HEK293T (cell line): ENCODE results near the gene WDR3.

ENCODE experiments used
- BHLHE40 ChIP-seq: fragments of 450-650 bp; IDR thresholded peaks from 2 replicates; pipeline ENCODE4 v1.6.1; 2016; ENCODE audit warnings: mild to moderate bottlenecking, moderate library complexity, borderline replicate concordance
- ELF4 ChIP-seq: fragments of 450-650 bp; IDR thresholded peaks from 2 replicates; pipeline ENCODE4 v1.6.1; 2017; ENCODE audit warnings: antibody characterized with exemption
- FOXM1 ChIP-seq: fragments of 450-650 bp; IDR thresholded peaks from 2 replicates; pipeline ENCODE4 v1.6.1; 2017; ENCODE audit warnings: mild to moderate bottlenecking, borderline replicate concordance
- SP1 ChIP-seq: fragments of 450-650 bp; IDR thresholded peaks from 2 replicates; pipeline ENCODE4 v1.6.1; 2017
- SUZ12 ChIP-seq: fragments of 450-650 bp; IDR thresholded peaks from 2 replicates; pipeline ENCODE4 v1.6.1; 2016; ENCODE audit warnings: mild to moderate bottlenecking
- ZNF384 ChIP-seq: fragments of 450-650 bp; IDR thresholded peaks from 2 replicates; pipeline ENCODE4 v1.6.1; 2016

- TF ChIP-seq ELF4 (no peak), SP1 (no peak), SUZ12 (no peak), FOXM1 (no peak), ZNF384 (no peak), BHLHE40 (no peak)
Measured at GRCh38 chr1:117905019-117905418, 24.5 kb upstream of the WDR3 start.
